HEK293T (cell line): ENCODE results near the gene AKIP1.

ENCODE experiments used
- CTCF ChIA-PET: fragments of 350-600 bp; formaldehyde crosslinking; extraction: SDS; loops from one replicate; lab custom pipeline; 2021; ENCODE audit warnings: antibody characterized with exemption, inconsistent platforms; lab: Yijun Ruan, JAX
- POLR2A ChIA-PET: fragments of 350-600 bp; formaldehyde crosslinking; extraction: SDS; loops from one replicate; lab custom pipeline; 2020; ENCODE audit warnings: antibody characterized with exemption, inconsistent platforms; lab: Yijun Ruan, JAX
- DNase-seq: peaks from one replicate; pipeline ENCODE4 v3.0.0; 2012; ENCODE audit warnings: mixed read lengths; ENCODE audit errors: extremely low spot score
- ARNT ChIP-seq: fragments of 450-650 bp; IDR thresholded peaks from 2 replicates; pipeline ENCODE4 v1.6.1; 2017; ENCODE audit warnings: mild to moderate bottlenecking
- BHLHE40 ChIP-seq: fragments of 450-650 bp; IDR thresholded peaks from 2 replicates; pipeline ENCODE4 v1.6.1; 2016; ENCODE audit warnings: mild to moderate bottlenecking, moderate library complexity, borderline replicate concordance
- CTBP1 ChIP-seq: fragments of 450-650 bp; IDR thresholded peaks from 2 replicates; pipeline ENCODE4 v1.6.1; 2016; ENCODE audit warnings: borderline replicate concordance
- ELF4 ChIP-seq: fragments of 450-650 bp; IDR thresholded peaks from 2 replicates; pipeline ENCODE4 v1.6.1; 2017; ENCODE audit warnings: antibody characterized with exemption
- FOXA1 ChIP-seq: fragments of 450-650 bp; IDR thresholded peaks from 2 replicates; pipeline ENCODE4 v1.6.1; 2016; ENCODE audit warnings: mild to moderate bottlenecking
- FOXK2 ChIP-seq: fragments of 450-650 bp; IDR thresholded peaks from 2 replicates; pipeline ENCODE4 v1.6.1; 2016; ENCODE audit warnings: mild to moderate bottlenecking
- FOXM1 ChIP-seq: fragments of 450-650 bp; IDR thresholded peaks from 2 replicates; pipeline ENCODE4 v1.6.1; 2017; ENCODE audit warnings: mild to moderate bottlenecking, borderline replicate concordance
- HDGF ChIP-seq: fragments of 450-650 bp; IDR thresholded peaks from 2 replicates; pipeline ENCODE4 v1.6.1; 2017; ENCODE audit warnings: antibody characterized with exemption, borderline replicate concordance
- L3MBTL2 ChIP-seq: fragments of 450-650 bp; conservative IDR thresholded peaks from 2 replicates; pipeline ENCODE4 v1.6.1; 2016; ENCODE audit warnings: mild to moderate bottlenecking
- LEF1 ChIP-seq: fragments of 450-650 bp; IDR thresholded peaks from 2 replicates; pipeline ENCODE4 v1.6.1; 2017; ENCODE audit warnings: mild to moderate bottlenecking, borderline replicate concordance
- NFRKB ChIP-seq: fragments of 450-650 bp; IDR thresholded peaks from 2 replicates; pipeline ENCODE4 v1.6.1; 2016; ENCODE audit warnings: mild to moderate bottlenecking, moderate library complexity
- SP1 ChIP-seq: fragments of 450-650 bp; IDR thresholded peaks from 2 replicates; pipeline ENCODE4 v1.6.1; 2017
- SUZ12 ChIP-seq: fragments of 450-650 bp; IDR thresholded peaks from 2 replicates; pipeline ENCODE4 v1.6.1; 2016; ENCODE audit warnings: mild to moderate bottlenecking
- TARDBP ChIP-seq: fragments of 450-650 bp; IDR thresholded peaks from 2 replicates; pipeline ENCODE4 v1.6.1; 2016
- ZNF384 ChIP-seq: fragments of 450-650 bp; IDR thresholded peaks from 2 replicates; pipeline ENCODE4 v1.6.1; 2016
- TF ChIP-seq, protein P1 (sequence below): fragments of 450-650 bp; IDR thresholded peaks from 2 replicates; pipeline ENCODE4 v1.6.1; 2016

The AKIP1 gene

DNA sequence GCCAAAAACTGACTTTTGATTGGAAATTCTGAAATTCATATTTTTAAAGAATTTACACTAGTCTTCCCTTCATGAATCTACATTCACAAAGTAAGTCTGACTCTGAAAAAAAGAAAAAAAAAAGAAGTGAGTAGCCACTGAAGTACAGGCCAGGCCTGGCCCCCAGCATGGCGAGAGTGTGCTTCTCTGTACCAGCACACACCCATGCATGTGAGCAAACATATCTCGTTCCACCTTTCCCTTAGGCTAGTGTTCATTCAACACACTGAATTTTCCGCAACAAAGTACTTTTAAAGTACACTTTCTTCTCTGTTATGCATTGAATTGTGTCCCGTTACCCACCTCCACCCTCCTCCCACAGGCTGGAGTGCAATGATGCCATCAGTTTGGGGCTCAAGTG is 17.2 kb downstream of the AKIP1 start:
- ChIA-PET CTCF (interaction anchor here (1.2 kb wide), 1 partner anchor 11 kb away, joined by 4 read pairs; no protein-coding TSS in a partner anchor), POLR2A (no interaction called here)
- no peak for DNase-seq

DNA sequence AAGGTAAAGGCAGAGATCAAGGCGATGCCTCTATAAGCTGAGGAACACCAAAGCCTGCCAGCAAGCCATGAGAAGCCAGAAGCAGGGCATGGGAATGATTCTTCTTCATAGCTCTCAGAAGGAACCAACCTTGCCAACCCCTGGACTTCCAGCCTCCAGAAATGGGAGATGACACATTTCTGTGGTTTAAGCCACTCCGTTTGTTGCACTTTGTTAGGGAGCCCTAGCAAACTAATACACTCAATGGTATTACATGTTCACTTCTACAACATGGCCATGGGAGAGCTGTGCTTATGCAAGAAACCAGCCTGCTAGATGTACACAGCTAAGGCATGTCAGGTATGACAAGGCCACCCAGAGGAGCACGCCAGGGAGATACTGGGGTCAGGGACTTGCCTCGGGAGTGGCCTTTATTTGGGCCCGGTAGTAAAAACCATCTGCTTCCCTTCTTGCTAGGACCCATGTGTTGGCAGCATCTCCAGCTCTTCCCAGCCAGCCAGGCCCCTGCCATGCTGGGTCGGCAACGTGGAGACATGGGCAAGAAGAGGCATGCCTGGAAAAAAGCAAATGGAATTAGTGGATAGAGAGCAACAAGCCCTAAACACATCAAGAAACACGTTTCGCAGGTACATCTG is 18.1 kb downstream of the AKIP1 start:
- DNase-seq: no peak
- ChIA-PET POLR2A (no interaction called here), CTCF (no interaction called here)
- TF ChIP-seq L3MBTL2 (no peak), ZNF384 (no peak), NFRKB (no peak), TARDBP (no peak), FOXA1 (no peak), ARNT (no peak), ELF4 (no peak), CTBP1 (no peak), SP1 (no peak)
- TF ChIP-seq, protein P1, sequence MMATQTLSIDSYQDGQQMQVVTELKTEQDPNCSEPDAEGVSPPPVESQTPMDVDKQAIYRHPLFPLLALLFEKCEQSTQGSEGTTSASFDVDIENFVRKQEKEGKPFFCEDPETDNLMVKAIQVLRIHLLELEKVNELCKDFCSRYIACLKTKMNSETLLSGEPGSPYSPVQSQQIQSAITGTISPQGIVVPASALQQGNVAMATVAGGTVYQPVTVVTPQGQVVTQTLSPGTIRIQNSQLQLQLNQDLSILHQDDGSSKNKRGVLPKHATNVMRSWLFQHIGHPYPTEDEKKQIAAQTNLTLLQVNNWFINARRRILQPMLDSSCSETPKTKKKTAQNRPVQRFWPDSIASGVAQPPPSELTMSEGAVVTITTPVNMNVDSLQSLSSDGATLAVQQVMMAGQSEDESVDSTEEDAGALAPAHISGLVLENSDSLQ: no peak

More for the DNA sequence above, 17.2 kb downstream of the AKIP1 start:
- TF ChIP-seq BHLHE40 (no peak), CTBP1 (no peak)
- TF ChIP-seq, protein P1: no peak

DNA sequence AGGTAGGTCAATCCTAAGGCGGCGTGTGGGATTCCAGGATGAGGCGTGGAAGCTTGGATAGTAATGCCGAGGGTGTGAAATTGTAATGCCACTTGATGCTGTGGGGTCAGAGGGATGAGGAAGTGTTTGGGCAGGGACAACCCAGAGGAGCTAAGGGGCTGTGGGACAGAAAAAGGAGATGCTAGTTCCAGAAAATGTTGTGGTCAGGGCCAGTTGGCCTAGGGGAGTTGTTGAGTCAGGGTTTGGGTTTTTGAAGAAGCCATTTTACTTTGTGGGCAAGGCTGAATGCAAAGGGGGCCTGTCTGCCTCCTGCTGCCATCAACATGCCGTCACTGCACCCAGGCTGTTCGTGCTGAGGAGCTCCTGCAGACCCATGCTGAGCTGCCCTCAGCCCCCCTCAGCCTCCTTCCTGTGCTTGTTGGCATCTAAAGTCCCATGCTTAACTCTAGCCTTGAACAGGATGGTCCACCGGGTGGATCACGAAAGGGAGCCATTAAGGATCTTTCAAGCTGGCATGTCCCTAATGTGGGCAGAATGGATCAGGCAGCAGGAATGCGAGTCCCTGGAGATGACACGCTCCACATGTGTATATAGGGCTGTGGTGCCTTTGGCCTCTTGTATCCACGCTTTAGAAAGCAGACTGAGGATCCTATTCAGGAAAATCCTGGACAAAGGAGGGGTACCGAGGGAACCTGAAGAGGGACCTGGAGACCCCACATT is 19.6 kb downstream of the AKIP1 start:
- ChIA-PET POLR2A (no interaction called here), CTCF (interaction anchor here (0.6 kb wide), 1 partner anchor 163 kb away, joined by 3 read pairs; no protein-coding TSS in a partner anchor)
- DNase-seq: no peak
- no peak for TF ChIP-seq ZNF384
- TF ChIP-seq SUZ12: no peak
- no peak for TF ChIP-seq HDGF
- no peak for TF ChIP-seq BHLHE40
- no peak for TF ChIP-seq CTBP1
- TF ChIP-seq LEF1: no peak
- TF ChIP-seq ARNT: no peak
- no peak for TF ChIP-seq L3MBTL2
- TF ChIP-seq TARDBP: no peak
- no peak for TF ChIP-seq ELF4
- TF ChIP-seq FOXK2: no peak
- no peak for TF ChIP-seq FOXM1
- TF ChIP-seq, protein P1: no peak
- TF ChIP-seq NFRKB: no peak
- no peak for TF ChIP-seq FOXA1
- no peak for TF ChIP-seq SP1

DNA sequence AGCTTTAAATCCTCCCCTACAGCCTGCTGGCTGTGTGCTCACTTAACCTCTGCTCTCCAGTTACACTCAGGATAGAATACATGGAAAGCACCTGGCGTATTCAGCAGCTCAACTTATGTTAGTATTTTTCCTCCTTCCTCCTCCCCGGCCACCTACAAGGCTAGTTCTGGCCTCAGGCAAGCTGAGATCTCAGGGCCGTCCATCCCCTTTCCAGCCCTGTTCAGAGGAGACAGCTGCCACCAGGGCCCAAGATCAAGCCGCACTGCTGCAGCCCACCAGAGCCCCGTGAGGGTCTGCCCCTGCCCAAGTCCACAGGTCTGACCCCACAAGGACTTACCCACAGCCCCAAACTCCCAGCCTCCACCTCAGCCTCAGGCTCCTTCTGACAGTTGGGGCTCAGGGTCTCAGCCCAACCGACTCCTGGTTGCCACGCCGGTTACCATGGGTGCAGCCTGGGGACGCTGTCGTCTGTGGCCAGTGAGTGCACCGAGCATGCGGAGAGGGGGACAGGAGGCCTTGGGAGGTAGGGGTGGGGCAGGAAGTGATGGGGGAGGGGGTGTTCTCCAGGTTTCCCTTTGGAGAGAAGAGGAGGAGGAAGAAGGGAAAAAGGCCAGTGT is 21.7 kb downstream of the AKIP1 start, which contains the start of gene C11orf16:
Gene C11orf16 (minus strand): TSS at position 384 of the 617 bp plus-strand sequence. CDS start 639 bp downstream, outside the sequence.
- TF ChIP-seq FOXK2 (no peak), NFRKB (no peak), L3MBTL2 (no peak), ELF4 (no peak), LEF1 (no peak), FOXM1 (no peak), BHLHE40 (no peak), HDGF (no peak), SUZ12 (no peak), FOXA1 (no peak), ZNF384 (no peak), SP1 (no peak), ARNT (no peak), CTBP1 (no peak), TARDBP (no peak)
- TF ChIP-seq, protein P1: no peak
- no peak for DNase-seq
- ChIA-PET CTCF (no interaction called here), POLR2A (no interaction called here)

DNA sequence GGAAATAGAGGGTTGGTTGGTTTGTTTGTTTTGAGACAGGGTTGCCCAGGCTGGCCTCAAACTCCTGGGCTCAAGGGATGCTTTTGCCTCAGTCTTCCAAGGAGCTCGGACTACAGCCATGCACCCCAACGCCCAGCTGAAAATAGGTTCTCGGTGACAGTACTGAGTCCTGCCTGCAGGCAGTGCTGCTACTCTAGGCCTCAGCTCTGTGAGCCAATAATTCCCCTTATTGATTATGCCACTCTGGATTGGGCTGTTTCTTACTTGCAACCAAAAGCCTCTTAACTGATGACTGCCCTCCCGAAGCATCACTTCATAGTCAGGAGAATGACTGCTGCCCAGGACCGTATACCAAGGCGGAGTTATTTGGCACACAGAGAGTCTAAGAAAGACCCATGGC is 22.9 kb downstream of the AKIP1 start:
- POLR2A ChIA-PET: no interaction called here
- TF ChIP-seq TARDBP (no peak), SP1 (no peak), FOXA1 (no peak), NFRKB (no peak)
- TF ChIP-seq, protein P1: no peak
- DNase-seq: no peak
- CTCF ChIA-PET: interaction anchor here (1.0 to 1.2 kb wide), 2 partner anchors 8 to 20 kb away, joined by 3 read pairs; no protein-coding TSS in a partner anchor
